22Rv1 (cell line): ENCODE measurements around the gene MIP.

Experiments
- H3K27ac ChIP-seq: fragments of 450-650 bp; 2 replicates; pipeline ENCODE4 v1.5.1; 2017
- ZFX ChIP-seq: fragments of 450-650 bp; IDR thresholded peaks from 2 replicates; pipeline ENCODE4 v1.6.1; 2017; ENCODE audit warnings: antibody characterized with exemption, borderline replicate concordance
- TF ChIP-seq, protein P1 (sequence below): fragments of 450-650 bp; IDR thresholded peaks from 2 replicates; pipeline ENCODE4 v1.5.1; 2017; ENCODE audit warnings: mild to moderate bottlenecking

Gene MIP

DNA sequence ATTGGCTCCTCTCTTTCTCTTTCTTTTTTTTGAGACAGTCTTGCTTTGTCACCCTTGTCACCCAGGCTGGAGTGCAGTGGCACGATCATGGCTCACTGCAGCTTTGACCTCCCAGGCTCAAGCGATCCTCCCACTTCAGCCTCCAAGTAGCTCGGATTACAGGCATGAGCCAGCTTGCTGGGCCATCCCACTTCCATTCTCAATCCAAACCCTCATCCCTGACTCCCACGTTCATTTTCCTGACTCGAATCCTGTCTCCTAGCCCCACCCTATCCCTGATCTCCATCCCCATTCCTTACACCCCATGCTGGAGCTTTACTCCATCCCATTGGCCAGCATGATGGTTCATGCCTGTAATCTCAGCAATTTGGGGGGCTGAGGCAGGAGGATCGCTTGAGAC lies 21.7 kb upstream of the MIP start:
- H3K27ac ChIP-seq: no peak overlapping the region
- TF ChIP-seq ZFX: no peak
- TF ChIP-seq, protein P1, sequence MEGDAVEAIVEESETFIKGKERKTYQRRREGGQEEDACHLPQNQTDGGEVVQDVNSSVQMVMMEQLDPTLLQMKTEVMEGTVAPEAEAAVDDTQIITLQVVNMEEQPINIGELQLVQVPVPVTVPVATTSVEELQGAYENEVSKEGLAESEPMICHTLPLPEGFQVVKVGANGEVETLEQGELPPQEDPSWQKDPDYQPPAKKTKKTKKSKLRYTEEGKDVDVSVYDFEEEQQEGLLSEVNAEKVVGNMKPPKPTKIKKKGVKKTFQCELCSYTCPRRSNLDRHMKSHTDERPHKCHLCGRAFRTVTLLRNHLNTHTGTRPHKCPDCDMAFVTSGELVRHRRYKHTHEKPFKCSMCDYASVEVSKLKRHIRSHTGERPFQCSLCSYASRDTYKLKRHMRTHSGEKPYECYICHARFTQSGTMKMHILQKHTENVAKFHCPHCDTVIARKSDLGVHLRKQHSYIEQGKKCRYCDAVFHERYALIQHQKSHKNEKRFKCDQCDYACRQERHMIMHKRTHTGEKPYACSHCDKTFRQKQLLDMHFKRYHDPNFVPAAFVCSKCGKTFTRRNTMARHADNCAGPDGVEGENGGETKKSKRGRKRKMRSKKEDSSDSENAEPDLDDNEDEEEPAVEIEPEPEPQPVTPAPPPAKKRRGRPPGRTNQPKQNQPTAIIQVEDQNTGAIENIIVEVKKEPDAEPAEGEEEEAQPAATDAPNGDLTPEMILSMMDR: no peak

DNA sequence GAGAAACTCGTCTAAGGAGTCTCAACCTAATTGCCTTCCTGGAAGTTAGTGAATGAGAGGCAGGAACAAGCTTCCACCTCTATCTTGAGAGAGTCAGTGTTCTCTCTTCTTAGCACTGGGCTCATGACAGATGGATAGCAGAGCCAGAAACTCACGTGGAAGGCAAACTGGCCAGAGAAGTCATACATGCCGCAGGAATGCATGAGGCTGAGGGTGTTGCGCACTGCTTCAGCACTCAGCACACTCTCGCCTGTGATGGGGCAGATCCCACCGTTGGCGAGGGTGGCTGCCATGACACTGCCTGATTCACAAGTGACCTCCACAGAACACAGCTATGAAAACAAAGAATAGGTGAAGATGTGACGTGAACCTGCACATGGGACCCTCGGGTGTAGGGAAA lies 19.9 kb upstream of the MIP start:
- TF ChIP-seq ZFX: no peak
- TF ChIP-seq, protein P1: no peak
- no peak overlapping the region for H3K27ac ChIP-seq

DNA sequence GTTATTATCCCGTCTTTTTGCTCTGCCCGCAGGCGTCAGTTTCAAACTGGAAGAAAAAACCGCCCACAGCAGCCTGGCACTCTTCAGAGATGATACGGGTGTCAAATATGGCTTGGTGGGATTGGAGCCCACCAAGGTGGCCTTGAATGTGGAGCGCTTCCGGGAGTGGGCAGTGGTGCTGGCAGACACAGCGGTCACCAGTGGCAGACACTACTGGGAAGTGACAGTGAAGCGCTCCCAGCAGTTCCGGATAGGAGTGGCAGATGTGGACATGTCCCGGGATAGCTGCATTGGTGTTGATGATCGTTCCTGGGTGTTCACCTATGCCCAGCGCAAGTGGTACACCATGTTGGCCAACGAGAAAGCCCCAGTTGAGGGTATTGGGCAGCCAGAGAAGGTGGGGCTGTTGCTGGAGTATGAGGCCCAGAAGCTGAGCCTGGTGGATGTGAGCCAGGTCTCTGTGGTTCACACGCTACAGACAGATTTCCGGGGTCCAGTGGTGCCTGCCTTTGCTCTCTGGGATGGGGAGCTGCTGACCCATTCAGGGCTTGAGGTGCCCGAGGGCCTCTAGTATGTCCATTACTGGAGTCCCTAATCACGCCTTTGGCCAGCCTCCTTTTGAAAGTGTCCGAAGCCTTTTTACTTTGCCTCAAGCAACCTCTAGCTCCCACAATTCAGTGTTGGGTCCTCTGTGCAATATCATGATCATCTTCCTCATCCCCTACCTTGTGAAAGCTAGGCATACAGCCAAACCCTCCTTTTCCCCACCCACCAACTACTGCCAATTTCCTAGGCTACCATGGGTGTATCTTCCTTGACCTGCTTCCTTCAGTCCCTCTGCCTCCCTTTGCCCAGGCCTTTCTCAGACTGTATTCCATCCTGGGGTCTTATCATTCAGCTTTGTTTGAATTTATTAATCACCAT lies 14.8 kb upstream of the MIP start:
- peak overlapping the region; percentile 91 for H3K27ac ChIP-seq
- TF ChIP-seq ZFX: no peak
- TF ChIP-seq, protein P1: no peak

DNA sequence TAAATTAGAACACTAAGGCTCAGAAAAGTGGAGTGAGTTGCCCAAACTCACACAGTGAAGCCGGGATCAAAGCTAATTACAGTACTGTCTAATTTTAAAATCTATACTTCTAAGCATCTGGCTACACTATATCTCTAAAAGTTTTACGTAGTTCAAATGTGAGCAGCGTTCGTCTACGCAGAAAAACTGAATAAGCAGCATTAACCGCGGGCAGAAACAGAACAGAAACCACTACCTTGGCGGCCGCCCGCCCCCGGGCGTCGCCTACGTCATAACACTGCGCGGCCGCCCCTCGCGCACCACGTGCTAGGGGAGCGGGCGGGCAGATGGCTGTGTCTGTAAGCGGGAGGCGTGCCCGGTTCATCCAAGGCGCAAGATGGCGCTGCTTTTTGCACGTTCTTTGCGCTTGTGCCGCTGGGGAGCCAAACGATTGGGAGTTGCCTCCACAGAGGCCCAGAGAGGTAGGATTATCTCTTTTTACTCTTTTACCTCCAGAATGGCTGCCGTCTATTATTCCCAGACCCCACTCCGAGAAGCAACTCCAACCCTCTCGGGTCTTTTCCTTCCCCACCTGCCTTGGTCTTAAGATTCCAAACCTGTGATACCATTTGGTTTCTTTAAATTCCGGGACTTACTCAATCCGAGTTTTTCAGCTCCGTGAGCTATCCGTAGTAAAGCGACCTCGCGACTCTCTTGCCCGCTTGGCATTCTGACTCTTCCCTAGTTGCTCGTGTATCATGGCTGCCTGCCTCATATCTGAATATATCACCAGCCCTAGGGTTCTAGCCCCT lies 14.0 kb upstream of the MIP start, which contains the start of gene SPRYD4:
SPRYD4 (plus strand) TSS at position 363 of the 791 bp plus-strand sequence; CDS start at position 377, 14 bp downstream.
- H3K27ac ChIP-seq: peak within 1 kb of the TSS; percentile 91
- TF ChIP-seq, protein P1: peak; percentile 66
- no peak for TF ChIP-seq ZFX

DNA sequence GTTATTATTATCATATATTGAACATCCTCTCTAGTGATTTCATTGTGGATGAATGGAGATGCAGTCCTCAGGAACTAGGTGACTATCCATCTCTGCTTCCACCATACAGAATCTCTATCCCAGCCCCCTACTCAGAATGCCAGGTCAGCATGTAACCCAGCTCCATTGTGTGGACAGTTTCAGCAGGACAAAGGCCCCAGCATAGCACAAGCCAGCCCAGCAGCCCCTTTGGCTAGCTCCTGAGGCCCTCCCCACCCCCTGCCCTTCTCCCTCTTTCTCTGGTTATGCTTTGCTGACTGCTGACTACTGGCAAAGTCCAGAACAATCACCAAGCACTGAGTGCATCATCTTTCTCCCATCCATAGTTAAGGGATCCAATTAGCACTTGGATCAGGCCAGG lies 8.1 kb upstream of the MIP start:
- H3K27ac ChIP-seq: no peak overlapping the region
- TF ChIP-seq ZFX: no peak
- TF ChIP-seq, protein P1: no peak

DNA sequence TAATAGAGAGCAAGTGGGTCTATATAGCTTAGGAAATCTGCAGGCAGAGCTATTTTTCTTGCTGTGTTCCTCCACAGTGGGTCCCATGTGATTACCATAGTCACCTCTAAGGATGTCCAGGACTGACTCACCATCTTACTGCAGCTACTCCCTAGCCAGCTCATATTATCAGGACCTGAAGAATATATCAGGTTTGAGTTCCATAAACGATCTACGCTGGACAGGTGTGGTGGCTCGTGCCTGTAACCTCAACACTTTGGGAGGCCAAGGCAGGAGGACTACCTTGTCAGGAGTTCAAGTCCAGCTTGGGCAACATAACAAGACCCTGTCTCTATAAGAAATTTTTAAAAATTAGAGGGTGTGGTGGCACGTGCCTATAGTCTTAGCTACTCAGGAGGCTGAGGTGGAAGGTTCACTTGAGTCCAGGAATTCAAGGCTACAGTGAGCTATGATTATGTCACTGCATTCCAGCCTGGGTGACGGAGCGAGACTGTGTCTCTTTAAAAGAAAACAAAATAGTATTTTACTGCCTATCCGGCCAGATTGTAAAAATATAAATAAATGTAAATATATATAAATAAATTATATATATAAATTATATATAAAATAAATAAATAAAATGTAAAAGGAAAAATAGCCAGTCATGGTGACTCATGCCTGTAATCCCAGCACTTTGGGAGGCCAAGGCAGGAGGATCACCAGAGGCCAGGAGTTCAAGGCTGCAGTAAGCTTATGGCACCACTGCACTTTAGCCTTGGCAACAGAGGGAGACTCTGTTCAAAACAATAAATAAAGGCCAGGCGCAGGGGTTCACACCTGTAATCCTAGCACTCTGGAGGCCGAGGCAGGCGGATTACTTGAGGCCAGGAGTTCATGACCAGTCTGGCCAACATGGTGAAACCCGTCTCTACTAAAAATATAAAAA lies 7.0 kb upstream of the MIP start:
- TF ChIP-seq, protein P1: no peak
- H3K27ac ChIP-seq: no peak overlapping the region
